Activated CD8-positive, alpha-beta memory T cell treated with anti-CD3 and anti-CD28 coated beads, Interleukin-2, amount 50 U/mL, for 1 hour (primary cell): ENCODE measurements around the gene TRAF3IP1.

ENCODE experiments used
- DNase-seq: peaks from one replicate; pipeline ENCODE4 v3.0.0-alpha.2; 2020; ENCODE audit errors: extremely low read depth

TRAF3IP1 gene

DNA sequence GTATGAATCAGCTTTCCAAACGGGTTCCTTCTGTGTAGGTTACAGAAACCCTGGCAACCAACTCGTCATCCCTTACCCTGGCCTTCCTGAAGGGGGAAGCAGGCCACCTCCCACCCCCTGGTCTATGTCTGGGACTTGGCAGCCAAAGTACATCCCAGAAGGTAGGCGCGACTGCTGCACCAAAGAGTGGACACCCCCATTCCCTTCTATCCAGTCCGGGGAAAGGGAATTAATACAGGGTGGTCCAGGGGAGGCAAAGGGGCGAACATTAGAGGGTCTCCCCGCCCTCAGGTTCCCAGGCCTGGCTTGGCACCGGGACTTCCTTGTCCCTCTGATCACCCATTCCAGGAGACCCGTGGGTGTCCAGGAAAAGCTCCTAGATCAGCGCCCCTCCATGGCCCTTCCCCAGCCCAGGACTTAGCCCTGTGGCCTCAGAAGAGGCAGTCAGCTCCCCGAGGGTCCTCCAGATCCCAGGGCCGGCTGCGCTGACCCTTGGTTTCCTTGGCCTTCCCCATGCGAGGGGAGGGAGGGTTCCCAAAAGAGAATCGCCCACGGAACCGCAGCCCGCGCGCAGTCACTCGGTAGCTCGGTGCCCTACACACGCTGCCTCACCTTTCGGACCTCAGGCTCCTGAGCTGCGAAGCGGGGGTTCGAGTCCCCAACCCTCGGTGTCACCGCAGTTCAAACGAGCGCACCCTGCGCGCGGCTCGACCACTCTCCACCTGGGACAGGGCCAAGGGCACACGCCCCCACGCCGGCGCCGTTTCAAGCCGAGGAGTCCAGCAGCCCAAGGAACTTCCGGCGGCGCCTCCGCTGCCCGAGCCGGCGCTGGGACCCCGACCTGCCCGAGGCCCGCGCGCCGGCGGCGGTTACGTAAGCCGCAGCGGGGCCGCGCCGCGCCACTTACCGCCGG lies 32.3 kb upstream of the TRAF3IP1 start, which contains the start of gene PER2:
Gene PER2 (minus strand): TSS at position 874 of the 913 bp plus-strand sequence. CDS start 10,674 bp downstream, outside the sequence.
- peak; percentile 26 for DNase-seq

DNA sequence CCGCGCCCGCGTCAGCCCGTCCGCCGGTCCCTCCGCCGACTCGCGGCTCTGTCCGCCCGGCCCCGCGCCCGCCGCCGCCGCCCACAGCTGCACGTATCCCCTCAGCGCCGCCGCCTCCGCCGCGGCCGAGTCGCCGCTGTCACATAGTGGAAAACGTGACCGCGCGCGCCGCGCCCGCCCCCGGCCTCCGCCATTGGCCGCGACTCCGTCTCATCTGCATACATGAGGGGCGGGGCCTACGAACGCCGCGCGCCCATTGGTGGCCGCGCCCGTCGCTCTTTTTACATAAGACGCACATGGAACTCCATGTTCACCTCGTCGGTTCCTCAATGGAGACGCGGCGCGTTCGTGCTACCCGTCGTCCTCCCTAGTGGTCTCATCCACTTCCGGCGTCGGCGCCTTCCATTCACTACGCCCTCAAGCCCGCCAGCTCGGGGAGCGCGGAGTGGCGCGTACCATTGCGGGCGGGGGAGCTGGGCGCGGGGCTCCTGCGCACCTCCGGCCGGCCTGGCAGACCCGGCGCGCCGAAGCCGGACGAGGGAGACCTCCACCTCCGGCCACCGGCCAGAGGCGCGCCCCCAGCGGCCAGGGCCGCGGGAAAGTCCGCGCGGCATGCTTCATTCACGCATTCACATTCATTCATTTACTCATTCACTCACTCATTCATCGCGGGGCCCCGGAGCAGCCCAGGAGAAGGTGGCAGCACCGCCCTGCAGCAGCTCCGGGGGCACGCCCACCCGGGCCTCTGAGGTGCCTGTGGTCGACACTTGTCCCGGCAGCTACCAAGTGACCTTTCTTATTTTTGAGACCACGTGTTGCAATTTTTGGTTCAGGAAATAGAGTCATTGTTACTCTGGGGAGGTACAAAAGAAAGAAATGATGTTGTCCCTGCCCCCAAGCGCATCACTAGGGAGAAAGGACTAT lies 31.4 kb upstream of the TRAF3IP1 start:
- peak; percentile 95 for DNase-seq

DNA sequence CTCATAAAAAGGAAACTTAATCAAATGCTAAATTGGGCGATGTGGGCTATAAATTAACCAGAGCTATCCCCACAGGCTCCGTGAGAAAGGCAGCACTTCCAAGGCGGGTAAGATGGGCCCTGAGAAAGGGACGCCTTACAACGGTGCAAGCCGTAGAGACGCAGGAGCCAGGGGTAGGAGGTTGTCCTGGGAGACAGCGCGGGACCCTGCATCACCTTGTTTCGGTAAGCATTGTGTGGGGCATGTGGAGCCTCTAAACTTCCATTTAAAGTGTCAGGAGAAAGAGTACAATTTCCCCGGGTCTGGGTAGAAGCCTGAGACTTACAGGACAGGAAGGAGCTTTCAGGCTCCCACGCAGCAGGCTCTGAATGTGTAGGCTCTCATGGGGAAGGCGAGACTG lies 30.7 kb upstream of the TRAF3IP1 start:
- no peak for DNase-seq

DNA sequence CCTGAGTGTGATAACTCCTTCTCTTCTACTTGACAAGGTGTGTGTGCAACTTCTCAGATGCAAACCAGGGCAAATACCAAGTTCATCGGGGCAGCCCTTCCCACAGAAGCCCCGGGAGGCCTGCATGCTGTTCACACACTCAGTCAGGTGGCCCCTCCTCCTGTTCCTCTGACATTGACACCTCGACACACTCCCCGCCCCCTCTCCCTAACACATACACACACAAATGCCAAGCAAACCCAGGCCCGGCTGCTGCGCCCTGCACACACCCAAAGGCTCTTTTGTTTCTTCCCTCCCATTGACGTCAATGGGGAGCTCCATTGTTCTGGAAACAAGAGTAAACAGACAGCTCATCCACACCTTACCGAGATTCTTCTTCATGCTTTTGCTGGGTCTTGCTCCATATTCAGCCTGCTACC lies 30.2 kb upstream of the TRAF3IP1 start:
- peak; percentile 27 for DNase-seq

DNA sequence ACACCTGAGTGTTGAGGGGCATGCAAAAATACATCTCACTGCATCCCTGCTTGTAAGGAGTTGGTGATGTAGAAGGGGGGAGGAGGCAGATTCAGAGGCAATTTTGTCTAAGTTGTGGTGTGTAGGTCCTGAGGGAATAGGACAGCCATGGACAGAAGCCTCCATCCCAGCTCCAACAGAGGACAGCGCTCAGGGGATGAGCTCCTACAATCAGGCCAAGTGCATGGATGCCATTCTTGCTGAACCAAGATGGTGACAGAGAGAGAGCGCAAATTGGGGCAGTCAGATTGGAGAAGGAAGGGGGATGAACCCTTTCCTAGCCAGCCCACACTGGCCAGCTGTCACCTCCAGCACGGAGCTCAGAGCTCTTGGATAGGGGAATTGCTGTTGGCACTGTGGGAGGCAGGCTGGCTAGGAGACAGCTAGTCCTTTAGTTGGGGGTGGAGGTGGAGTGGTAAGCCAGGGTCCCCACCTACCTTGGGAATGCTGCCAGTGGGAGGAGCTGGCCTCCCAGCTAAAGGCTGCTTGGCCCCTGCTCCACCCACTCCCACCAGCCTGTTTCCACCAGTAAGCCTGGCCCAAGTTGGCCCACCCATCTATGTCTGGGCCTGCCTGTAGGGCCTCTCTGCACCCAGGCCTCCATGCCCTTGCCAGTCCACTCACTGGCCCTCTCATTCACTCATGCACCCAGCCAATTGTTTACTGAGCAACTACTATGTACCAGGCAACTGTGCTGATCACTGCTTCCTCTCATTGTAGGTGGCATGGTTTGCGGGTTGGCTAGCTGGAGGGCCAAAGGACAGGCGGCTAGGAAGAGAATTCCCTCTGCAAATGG lies 29.4 kb upstream of the TRAF3IP1 start:
- no peak for DNase-seq

DNA sequence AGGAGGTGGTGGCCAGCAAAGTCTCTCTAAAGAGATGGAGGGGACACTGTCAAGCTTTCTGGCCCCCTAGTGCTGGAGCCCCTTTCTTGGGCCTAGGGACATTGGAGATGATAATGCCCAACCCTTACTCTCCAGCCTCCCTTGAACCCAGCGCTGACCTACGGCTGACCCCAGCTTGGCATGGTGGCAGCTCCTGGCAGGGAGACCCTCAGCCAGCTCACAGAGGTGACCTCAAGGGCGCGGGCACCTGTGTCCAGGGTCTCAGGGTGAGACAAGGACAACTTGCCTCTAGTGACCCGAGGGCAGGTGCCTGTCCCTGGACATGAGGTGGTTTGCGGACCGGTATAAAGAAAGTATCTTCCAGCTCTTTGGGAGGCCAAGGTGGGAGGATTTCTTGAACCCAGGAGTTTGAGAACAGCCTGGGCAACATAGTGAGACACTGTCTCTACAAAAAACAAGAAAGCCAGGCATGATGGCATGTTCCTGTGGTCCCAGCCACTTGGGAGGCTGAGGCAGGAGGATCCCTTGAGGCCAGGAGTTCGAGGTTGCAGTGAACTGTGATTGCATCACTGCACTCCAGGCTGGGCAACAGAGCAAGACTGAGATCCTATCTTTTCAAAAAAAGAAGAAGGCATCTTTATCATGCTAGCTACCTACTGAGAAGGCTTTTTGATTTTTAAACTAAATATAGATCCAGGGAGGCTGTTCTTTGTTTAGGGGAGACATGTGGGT lies 28.6 kb upstream of the TRAF3IP1 start:
- DNase-seq, result no peak

DNA sequence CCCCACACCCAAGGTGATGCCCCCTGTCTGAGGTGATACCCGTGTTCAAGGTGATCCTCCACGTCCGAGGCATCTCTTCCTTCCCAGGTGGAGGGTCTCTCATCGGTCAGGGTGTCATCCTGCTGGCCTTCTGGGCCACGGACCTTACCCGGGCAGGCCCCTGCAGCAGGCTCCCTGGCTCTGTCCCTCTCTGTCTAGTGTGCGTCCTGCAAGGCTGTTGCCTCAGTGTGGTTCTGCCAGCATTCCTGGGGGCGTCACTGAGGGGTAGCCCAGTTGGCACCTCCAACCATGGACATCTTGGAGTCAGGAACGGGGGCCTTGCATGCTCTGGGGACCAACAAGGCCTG lies 26.3 kb upstream of the TRAF3IP1 start:
- DNase-seq, result no peak

DNA sequence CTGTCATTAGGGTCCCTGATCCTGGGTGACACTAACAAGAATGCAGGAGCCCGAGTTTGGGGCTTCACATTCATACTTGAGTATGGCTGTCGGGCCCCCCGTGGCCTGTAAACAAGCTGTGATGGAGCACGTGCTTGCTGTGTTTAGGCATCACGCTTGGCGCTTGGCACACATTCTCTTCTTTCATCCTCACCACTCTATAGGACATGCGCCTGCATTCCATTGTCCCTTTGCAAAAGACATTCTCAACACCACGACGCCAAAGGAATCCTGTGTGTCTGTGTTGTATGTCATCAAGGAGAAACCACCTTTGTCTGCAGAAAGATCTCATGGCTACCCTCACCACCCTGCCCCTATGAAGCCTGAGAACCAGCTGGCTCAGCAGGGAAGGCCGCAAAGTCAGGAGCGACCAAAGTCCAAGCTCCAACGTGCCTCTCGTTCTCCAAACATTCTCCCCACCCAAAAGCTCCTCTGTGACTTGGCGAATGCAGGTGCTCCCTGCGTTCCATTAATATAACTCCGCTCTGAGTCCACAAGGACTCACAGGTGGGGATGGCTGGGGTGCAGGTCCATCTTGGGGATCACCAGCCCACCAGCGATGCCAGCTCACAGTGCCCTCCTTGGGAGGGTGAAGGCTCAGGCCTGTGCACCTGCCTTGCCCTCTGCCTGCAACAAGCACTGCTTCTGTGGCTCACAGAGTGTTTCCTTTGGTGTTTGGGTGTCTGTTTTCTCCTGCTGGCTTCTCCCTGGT lies 25.8 kb upstream of the TRAF3IP1 start:
- DNase-seq, result no peak

DNA sequence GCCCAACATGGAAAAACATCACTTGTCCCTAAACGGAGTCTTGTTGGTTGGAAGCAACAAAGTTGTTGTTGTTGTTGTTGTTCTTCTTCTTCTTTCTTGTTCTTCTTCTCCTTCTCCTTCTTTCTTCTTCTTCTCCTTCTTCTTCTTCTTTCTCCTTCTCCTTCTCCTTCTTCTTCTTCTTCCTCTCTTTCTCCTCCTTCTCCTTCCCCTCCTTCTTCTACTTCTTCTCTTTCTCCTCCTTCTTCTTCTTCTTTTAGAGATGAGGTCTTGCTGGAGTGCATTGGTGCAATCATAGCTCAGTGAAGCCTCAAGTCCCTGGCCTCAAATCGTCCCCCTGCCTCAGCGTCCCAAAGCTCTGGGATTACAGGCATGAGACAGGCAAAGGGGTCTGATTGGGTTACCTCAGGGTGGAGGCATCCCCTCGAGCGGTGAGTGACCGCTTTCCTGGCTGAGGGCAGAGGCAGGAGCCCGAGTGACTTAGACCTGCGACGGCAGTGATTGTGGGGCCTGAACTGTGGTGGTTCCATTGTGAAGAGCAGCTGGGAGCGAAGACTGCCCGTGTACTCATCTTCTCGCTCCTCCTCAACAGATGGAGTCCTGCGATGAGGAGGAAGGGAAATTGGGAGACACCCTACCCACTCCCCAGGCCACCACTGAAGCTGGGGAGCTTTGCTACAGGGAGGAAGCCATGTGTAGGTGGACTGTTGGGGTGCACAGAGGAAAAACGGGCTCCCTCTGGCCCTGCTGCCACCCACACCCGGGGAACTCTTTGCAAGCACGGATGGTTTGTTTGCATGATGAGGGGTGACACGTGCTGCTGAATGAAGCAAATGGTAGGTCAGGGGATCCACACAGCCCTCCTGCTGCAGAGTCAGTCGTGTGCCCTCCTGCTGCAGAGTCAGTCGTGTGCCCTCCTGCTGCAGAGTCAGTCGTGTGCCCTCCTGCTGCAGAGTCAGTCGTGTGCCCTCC lies 24.9 kb upstream of the TRAF3IP1 start:
- no peak for DNase-seq

DNA sequence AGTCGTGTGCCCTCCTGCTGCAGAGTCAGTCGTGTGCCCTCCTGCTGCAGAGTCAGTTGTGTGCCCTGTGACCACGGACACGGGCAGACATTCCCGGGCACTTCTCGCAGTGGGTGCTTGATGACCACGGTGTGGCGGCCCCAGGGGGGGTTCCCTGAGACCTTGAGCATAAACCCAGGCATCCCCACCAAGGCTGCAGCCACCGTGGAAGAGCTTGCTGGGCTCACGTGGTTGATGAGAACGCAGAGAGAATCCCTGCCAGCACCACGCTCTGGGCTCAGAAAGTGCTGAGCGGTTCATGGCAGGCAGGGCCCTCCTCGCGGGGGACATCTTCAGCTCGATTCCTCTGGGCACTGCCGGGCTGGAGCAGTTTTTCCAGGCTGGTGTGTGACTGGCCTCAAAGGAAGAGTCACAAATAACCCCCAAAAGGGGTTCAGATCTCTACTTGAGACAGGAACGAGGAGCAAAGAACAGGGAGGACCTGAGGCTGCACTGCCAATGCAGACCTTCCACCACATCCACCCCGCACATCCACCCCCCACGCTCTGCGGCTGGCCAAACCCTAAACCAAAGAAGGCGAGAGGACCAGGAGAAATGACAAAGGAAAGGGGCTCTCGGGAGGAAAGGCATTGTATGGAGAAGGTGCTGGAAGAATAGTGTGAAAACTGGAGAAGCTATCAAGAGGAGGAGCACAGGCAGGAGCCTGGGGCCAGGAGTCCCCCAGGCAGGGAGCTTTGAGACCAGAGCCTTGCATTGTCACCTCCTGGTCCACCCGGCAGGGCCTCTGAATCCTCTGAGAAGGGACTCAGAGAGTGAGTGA lies 23.5 kb upstream of the TRAF3IP1 start:
- DNase-seq, result no peak

DNA sequence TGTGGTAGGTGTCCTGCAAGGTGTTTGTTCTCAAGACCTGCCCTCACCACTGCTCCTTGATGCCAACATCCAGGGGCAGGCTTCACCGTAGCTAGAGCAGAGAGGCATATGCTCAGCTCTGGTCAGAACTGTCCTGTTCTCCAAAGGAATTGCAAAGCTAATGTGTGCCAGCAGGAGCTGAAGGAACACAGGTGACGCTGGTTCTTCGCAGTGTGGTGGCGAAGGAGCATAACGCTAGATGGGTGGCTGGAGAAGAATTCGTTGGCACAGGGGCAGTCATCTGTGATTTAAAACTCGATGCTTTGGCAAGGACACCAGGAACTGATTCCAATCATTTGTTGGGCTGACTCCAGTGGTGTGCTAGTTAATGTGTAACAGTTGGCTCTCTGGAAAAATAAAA lies 20.5 kb upstream of the TRAF3IP1 start:
- DNase-seq, result no peak

DNA sequence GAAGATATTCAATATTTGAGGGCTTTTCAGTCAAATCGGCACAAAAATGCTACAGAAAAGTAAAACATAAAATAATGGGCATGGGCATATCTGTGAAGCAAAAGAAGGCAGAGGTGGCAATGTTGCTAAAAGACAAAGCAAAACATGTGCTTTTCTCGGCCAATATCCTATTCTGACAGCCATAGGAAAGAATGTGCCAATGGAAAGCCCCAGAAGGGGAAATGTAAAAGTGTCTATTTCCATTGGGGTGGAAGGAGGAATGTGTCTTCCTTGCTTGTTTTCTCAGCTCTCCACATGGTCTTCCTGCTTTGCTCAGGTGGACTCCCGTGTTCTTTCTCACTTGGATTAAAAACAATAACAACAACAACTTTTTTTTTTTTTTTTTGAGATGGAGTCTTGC lies 18.2 kb upstream of the TRAF3IP1 start:
- no peak for DNase-seq

DNA sequence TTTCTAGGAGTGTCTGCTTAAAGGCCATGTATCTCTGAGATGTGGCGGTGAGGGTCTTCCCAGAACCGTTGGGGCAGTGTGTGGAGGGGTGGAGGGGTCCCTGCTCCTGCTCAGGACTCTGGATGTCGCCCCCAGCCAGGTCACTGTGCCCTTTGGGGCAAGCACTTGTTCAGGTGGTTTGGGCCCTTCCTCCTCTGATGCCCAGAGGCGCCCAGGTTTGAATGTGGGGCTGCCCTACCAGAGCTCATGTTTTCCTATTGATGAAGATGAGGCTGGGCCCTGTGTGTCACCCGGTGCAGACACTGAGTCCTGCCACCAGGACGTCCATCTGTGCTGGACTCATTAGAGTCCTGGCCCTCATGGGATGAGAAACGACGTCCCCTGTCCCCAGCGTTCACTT lies 17.6 kb upstream of the TRAF3IP1 start:
- DNase-seq, result no peak

DNA sequence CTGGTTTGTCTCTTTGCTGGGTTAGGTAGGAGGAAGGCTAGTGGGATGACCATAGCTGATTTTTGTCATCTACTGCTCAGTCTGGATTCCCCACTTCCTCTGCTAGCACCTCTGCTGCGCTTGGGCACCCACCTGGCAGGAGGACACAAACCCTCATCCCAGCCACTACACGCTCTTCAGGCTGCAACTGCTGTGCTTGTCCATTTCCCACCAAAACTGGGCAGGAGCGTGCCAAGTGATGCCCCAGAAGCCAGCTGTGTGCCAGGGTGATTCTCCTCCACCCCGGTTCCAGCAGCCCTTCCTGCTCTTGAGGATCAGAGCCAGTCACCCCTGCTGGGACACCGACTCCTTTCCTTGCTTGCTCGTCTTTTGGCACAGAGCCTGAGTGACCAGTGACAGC lies 16.2 kb upstream of the TRAF3IP1 start:
- no peak for DNase-seq

DNA sequence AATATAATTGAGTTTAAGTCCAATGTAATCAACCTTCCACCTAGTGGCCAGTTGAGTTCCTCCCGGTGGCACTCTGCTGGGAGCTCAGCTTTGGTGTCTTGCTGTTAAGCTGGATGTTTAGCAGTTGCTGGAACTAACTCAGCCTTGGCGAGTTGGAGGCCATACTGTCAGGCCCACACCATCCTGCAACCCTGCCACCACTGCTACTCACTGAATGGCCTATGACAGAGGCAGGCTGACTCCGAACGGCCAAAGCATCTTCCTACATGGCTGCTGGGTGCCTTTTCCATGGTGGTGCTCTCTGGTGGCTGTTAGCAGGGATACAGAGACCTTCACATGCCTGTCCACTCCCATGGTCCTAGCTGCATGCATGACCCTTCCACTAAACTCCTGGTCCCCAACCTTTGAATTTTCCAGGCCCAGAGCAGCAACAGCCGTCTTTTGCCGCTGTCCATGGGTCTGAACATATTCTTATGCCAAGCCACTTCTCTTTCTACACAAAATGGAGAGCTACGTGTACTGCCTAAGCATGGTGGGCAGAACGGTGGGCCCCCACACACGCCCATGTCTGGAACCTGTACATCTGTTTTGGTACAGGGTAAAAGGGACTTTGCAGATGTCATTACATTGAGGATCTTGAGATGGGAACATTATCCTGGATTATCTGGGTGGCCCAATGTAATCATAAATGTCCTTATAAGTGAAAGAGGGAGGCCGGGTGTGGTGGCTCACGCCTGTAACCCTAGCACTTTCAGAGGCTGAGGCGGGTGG lies 15.0 kb upstream of the TRAF3IP1 start:
- DNase-seq, result no peak

DNA sequence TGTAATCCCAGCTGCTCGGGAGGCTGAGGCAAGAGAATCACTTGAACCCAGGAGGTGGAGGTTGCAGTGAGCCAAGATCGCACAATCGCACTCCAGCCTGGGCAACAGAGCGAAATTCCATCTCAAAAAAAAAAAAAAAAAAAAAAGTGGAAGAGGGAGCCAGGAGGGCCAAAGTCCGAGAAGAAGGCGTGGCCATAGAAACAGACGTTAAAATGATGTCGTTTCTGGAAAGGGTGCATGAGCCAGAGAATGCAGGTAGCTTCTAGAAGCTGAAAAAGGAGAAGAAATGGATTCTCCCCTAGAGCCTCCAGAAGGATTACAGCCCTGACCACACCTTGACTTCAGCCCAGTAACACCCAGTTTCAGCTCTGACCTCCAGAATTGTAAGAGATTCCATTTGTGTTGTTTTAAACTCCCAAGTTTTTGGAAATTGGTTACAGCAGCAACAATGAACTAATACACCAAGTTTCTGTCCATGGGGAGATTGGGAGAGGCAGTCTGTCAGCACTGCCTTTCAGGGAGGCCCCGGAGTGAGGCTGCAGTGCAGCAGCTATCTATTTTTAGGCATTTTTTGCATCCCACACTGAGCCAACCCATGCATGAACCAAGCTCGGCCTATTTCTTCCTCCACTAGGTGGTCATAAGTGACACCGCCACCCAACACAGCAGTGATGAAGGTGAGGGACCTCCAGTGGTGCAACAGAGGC lies 14.2 kb upstream of the TRAF3IP1 start:
- DNase-seq, result no peak

DNA sequence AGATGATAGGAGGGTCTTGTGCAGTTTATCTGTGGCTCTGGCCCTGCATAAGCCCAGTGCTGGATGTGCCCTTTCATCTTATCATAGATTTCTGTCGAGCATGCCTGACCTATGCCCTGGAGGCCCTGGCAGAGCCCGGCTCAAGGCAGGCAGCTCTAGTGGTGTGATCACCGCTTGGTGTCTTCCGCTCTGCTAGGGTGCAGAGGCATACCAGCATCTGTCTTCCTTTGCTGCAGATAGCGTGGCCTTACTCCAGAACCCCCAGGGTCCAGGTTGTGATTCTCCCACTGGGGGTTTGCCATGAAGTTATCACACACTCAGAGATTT lies 13.7 kb upstream of the TRAF3IP1 start:
- no peak for DNase-seq
